Sigmoid colon (tissue), 7 donors: Measurements from ENCODE around the gene CCDC171. TPM values are rescaled to one million over a fixed set of nuclear protein-coding genes. Genes with fewer than 3 reads are reported as not detected.

Source experiments
- DNase-seq: peaks from one replicate; pipeline ENCODE4 v3.0.0-alpha.2; 2019
- H3K27ac ChIP-seq, 4 donors: fragments of 200-600 bp; sonication (generic); one replicate each; pipeline ENCODE4 v1.5.1; 2016 to 2019; ENCODE audit warnings: mild to moderate bottlenecking in 1 of 4
- H3K27me3 ChIP-seq, 3 donors: fragments of 200-600 bp; sonication (generic); one replicate each; pipeline ENCODE4 v1.5.1; 2019; ENCODE audit warnings: mild to moderate bottlenecking in 1 of 3
- H3K36me3 ChIP-seq, 4 donors: fragments of 200-600 bp; sonication (generic); one replicate each; pipeline ENCODE4 v1.5.1; 2016 to 2019
- H3K4me1 ChIP-seq, 4 donors: fragments of 200-600 bp; sonication (generic); one replicate each; pipeline ENCODE4 v1.5.1; 2017 to 2019
- H3K4me3 ChIP-seq, 4 donors: fragments of 200-600 bp; sonication (generic); one replicate each; pipeline ENCODE4 v1.5.1; 2017 to 2019; ENCODE audit warnings: mild to moderate bottlenecking in 2 of 4, moderate library complexity in 1 of 4
- H3K9me3 ChIP-seq, 4 donors: fragments of 200-600 bp in 3 of 4; sonication (generic) in 3 of 4; one replicate each; pipeline versions ENCODE4 v1.5.1 to v1.6.1; 2013 to 2019
- EP300 ChIP-seq, 4 donors: sonication (generic); formaldehyde crosslinking; IDR thresholded peaks; one replicate each; pipeline ENCODE4 v1.6.1; 2017; ENCODE audit warnings: antibody characterized with exemption in 4 of 4
- POLR2A ChIP-seq, 2 donors: fragments of 450-650 bp; IDR thresholded peaks; one replicate each; pipeline ENCODE4 v1.6.1; 2016; ENCODE audit warnings: antibody characterized with exemption in 2 of 2, mild to moderate bottlenecking in 2 of 2, moderate library complexity in 2 of 2
- POLR2AphosphoS5 ChIP-seq, 4 donors: sonication (generic); formaldehyde crosslinking; IDR thresholded peaks; one replicate each; pipeline ENCODE4 v1.6.1; 2017; ENCODE audit warnings: antibody characterized with exemption in 4 of 4
- WGBS, 2 donors: extraction: QIAGEN DNeasy Blood & Tissue Kit; methylation state at CpG; one replicate each; pipeline ENCODE4 v1.1.7; 2013; 5-methylcytosine and 5-hydroxymethylcytosine counted together
- intact Hi-C: fragments of 100-400 bp; cut with DNase I; formaldehyde crosslinking; loops from one replicate; pipeline ENCODE4 v1.15.1; 2023
- polyA plus RNA-seq, 3 donors: library from polyadenylated mRNA; stranded (reverse); fragments of 200-250 nt; gene quantifications; one replicate each; pipeline ENCODE4 v1.2.3, GENCODE V29; 2013
- total RNA-seq, 4 donors: library from RNA; depleted of rRNA; stranded (reverse); fragments of >200 nt; gene quantifications; one replicate each; pipeline ENCODE4 v1.1.0, GENCODE V29; 2016
- TF ChIP-seq, protein P1 (sequence below), 4 experiments: fragments of 450-650 bp in 3 of 4; fragments of 200-600 bp in 1 of 4; IDR thresholded peaks; one replicate each; pipeline ENCODE4 v1.5.1; 2016 to 2019; ENCODE audit warnings: antibody characterized with exemption in 4 of 4, mild to moderate bottlenecking in 3 of 4, moderate library complexity in 2 of 4
- donor health status: healthy with polysubstance abuse.
- donor health status: Bipolar disorder and iron deficiency.
- donor health status: healthy.

Gene CCDC171
- total and polyA plus RNA-seq, 7 donors, result 0.46 to 6.1 (median 2.9) TPM

DNA sequence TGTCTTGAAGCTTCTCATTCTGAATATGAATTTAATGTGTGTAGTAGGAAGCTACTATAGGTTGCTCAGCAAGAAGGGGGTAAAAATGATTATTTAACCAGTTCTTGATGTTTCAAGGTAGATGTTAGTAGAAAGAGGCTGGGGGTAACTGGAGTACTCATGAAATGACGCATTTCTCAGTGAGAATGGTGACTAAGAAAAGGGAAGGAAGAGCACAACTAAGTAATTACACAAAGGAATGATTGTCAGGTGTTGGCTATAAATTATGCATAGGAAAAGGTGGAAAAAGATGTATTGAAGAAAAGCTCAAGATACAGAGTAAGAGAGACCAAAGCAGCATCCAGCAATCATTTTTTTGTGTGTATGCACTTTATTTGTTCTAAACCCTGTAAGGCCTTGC, 40.6 kb upstream of the CCDC171 start:
- WGBS, 2 donors, result 81 to 96% methylated on average over 1 of the region's 1 CpG
- Histone ChIP-seq H3K27me3 (no peaks in the 10 kb centered on the region), H3K4me3 (no peak overlapping the region), H3K27ac (no peak overlapping the region), H3K4me1 (peaks cover 0 to 27% (median 22%) of the 10 kb centered on the region in 4 donors), H3K36me3 (peaks cover 0 to 9% (median 0%) of the 10 kb centered on the region in 4 donors), H3K9me3 (no peaks in the 10 kb centered on the region)
- intact Hi-C loops, result loop anchor here (5.0 kb wide), 2 partner anchors 90 to 220 kb away; partner anchors contain the start of gene SNAPC3
- DNase-seq, result no peak
- TF ChIP-seq, protein P1, sequence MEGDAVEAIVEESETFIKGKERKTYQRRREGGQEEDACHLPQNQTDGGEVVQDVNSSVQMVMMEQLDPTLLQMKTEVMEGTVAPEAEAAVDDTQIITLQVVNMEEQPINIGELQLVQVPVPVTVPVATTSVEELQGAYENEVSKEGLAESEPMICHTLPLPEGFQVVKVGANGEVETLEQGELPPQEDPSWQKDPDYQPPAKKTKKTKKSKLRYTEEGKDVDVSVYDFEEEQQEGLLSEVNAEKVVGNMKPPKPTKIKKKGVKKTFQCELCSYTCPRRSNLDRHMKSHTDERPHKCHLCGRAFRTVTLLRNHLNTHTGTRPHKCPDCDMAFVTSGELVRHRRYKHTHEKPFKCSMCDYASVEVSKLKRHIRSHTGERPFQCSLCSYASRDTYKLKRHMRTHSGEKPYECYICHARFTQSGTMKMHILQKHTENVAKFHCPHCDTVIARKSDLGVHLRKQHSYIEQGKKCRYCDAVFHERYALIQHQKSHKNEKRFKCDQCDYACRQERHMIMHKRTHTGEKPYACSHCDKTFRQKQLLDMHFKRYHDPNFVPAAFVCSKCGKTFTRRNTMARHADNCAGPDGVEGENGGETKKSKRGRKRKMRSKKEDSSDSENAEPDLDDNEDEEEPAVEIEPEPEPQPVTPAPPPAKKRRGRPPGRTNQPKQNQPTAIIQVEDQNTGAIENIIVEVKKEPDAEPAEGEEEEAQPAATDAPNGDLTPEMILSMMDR (IDR thresholded peaks at IDR 0.05), result no peak
- TF ChIP-seq POLR2AphosphoS5 (IDR thresholded peaks at IDR 0.05) (no peak), POLR2A (IDR thresholded peaks at IDR 0.05) (no peak), EP300 (IDR thresholded peaks at IDR 0.05) (no peak)

DNA sequence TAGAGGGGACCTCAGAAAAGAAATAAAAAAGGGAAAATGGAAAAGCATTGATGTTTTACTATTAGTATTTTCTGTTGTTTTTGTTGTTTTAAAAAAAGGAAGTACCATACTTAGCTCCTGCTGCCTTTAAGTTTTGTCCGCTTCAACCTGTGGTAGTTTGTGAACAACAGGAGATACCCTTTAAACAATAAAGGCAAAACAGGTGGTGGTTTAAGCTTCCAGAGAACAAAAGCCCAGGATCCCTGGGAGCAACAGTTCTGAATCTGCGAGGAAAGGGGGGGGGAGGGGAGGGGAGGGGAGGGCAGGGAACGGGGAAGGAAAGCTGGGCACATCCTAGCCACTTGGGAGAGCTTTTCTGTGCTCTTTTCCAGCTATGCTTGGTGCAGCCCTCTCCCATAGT, 40.0 kb upstream of the CCDC171 start:
- H3K27me3 ChIP-seq, result no peaks in the 10 kb centered on the region
- H3K36me3 ChIP-seq, result peaks cover 0 to 2% (median 0%) of the 10 kb centered on the region in 4 donors
- DNase-seq, result no peak
- no peak overlapping the region for H3K4me3 ChIP-seq
- H3K4me1 ChIP-seq, result peaks cover 0 to 26% (median 20%) of the 10 kb centered on the region in 4 donors
- H3K27ac ChIP-seq, result no peak overlapping the region
- intact Hi-C loops, result loop anchor here (5.0 kb wide), 2 partner anchors 91 to 221 kb away; partner anchors contain the start of gene SNAPC3
- H3K9me3 ChIP-seq, result no peaks in the 10 kb centered on the region
- 43 to 68% methylated on average over 3 of the region's 3 CpGs for WGBS, 2 donors
- TF ChIP-seq, protein P1 (IDR thresholded peaks at IDR 0.05), result no peak
- no peak for TF ChIP-seq POLR2AphosphoS5 (IDR thresholded peaks at IDR 0.05)
- no peak for TF ChIP-seq EP300 (IDR thresholded peaks at IDR 0.05)
- no peak for TF ChIP-seq POLR2A (IDR thresholded peaks at IDR 0.05)

DNA sequence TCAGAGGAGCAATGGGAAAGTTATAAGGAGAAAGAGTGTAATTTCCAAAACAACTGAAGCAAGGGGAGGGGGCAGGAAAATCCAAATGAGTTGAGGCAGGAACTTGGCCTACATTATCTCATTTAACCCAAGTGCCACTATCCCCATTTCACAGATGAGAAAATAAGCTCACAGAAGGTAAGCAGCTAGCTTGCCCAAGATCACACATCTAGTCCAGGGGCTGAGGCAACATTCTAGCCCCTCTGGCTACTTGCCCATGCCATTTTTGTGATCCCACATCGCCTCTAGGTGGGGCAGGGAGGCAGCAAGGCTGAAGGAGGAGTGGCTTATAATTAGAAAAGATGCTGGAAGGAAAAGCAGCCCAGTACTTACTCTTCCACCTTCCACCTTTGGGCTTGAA, 39.5 kb upstream of the CCDC171 start:
- Histone ChIP-seq H3K27me3 (no peaks in the 10 kb centered on the region), H3K4me1 (peaks cover 0 to 21% (median 17%) of the 10 kb centered on the region in 4 donors), H3K4me3 (no peak overlapping the region), H3K9me3 (no peaks in the 10 kb centered on the region), H3K36me3 (no peaks in the 10 kb centered on the region), H3K27ac (no peak overlapping the region)
- intact Hi-C loops, result loop anchor here (5.0 kb wide), 2 partner anchors 91 to 221 kb away; partner anchors contain the start of gene SNAPC3
- 29 to 43% methylated on average over 1 of the region's 1 CpG for WGBS, 2 donors
- TF ChIP-seq POLR2A (IDR thresholded peaks at IDR 0.05), result no peak
- no peak for TF ChIP-seq POLR2AphosphoS5 (IDR thresholded peaks at IDR 0.05)
- TF ChIP-seq, protein P1 (IDR thresholded peaks at IDR 0.05), result no peak
- no peak for TF ChIP-seq EP300 (IDR thresholded peaks at IDR 0.05)
- no peak for DNase-seq

DNA sequence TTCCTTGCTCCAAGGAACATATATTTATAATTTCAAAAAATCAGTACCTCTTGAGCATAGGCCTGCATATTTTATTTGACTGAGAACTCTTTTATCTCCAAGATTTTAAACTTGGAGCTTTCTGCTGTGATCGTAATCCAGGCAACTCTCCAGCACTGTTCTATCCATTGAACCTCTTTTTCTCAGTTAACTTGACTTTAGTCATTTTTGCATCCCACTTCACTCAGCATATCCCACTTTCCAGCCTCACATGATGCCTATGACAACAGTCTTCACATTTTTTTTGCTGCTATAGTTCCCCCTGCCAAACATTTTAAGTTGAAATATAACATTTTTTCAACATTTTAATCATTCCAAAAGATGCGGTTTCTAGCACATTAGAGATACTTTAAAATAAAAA, 33.0 kb upstream of the CCDC171 start:
- no peaks in the 10 kb centered on the region for H3K9me3 ChIP-seq
- no peaks in the 10 kb centered on the region for H3K27me3 ChIP-seq
- no peaks in the 10 kb centered on the region for H3K36me3 ChIP-seq
- intact Hi-C loops, result no loop called here
- DNase-seq, result no peak
- TF ChIP-seq, protein P1 (IDR thresholded peaks at IDR 0.05), result no peak
- TF ChIP-seq POLR2AphosphoS5 (IDR thresholded peaks at IDR 0.05) (no peak), POLR2A (IDR thresholded peaks at IDR 0.05) (no peak), EP300 (IDR thresholded peaks at IDR 0.05) (no peak)
- 91 to 94% methylated on average over 2 of the region's 2 CpGs for whole genome bisulfite sequencing, 2 donors
- H3K27ac ChIP-seq, result no peak overlapping the region
- no peak overlapping the region for H3K4me3 ChIP-seq
- H3K4me1 ChIP-seq, result no peaks in the 10 kb centered on the region

DNA sequence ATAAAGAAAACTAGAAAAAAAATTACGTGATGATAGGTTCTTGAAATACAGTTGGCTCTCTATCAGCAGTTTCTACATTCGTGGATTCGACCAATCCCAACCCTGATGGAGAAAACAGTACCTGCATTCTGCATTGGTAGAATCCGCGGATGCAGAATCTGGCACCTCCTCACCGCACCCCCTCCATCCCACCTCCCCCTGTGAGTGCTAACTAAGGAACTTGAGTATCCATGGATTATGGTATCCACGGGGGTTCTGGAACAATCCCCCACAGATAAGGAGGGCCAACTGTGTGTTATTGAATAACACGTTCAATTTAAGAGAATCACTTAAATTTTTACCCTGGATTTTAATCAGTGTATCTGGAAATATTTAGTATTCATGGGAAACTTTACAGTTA, 31.6 kb upstream of the CCDC171 start:
- 86 to 91% methylated on average over 8 of the region's 8 CpGs for WGBS, 2 donors
- Histone ChIP-seq H3K9me3 (no peaks in the 10 kb centered on the region), H3K36me3 (no peaks in the 10 kb centered on the region), H3K27me3 (no peaks in the 10 kb centered on the region), H3K4me1 (no peaks in the 10 kb centered on the region), H3K4me3 (no peak overlapping the region), H3K27ac (no peak overlapping the region)
- intact Hi-C loops, result no loop called here
- TF ChIP-seq EP300 (IDR thresholded peaks at IDR 0.05), result no peak
- TF ChIP-seq POLR2AphosphoS5 (IDR thresholded peaks at IDR 0.05), result no peak
- TF ChIP-seq, protein P1 (IDR thresholded peaks at IDR 0.05), result no peak
- no peak for TF ChIP-seq POLR2A (IDR thresholded peaks at IDR 0.05)
- no peak for DNase-seq
